Astrocyte of the cerebellum (primary cell): ENCODE results near the gene KCNJ6.

Source experiments
- DNase-seq: peaks from one replicate; pipeline ENCODE4 v3.0.0-alpha.2; 2011; ENCODE audit warnings: low read depth
- H3K4me3 ChIP-seq: 2 replicates; pipeline ENCODE4 v1.5.1; 2011; ENCODE audit warnings: mild to moderate bottlenecking, low read depth, low read length, moderate library complexity
- in situ Hi-C: cut with HindIII; loops from 2 replicates; pipeline ENCODE4 v1.10.0; 2017; ENCODE audit warnings: low sequenced_read_pairs
- TF ChIP-seq, protein P1 (sequence below): IDR thresholded peaks from 2 replicates; pipeline ENCODE4 v1.5.1; 2012; ENCODE audit warnings: low read length, low read depth, moderate library complexity, mild to moderate bottlenecking; ENCODE audit errors: missing control alignments

KCNJ6 gene

DNA sequence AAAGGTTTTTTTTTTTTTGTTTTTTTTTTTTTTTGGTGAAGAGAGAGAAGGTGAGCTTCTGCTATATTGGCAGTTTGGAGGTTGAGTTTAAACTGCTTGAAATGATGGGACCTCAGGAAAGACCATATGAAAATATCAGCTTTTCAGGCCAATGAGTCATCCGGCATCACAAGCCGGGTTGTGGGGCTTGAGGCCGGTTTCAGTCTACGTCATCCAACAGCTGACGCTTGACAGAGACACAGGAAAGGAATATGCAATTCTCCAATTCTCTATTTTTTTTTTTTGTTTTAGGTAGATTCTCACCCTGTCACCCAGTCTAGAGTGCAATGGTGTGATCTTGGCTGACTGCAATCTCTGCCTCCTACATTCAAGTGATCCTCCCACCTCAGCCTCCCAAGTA, 52.4 kb downstream of the KCNJ6 start:
- DNase-seq: no peak
- no peak overlapping the region for H3K4me3 ChIP-seq
- in situ Hi-C loops: no loop called here
- TF ChIP-seq, protein P1, sequence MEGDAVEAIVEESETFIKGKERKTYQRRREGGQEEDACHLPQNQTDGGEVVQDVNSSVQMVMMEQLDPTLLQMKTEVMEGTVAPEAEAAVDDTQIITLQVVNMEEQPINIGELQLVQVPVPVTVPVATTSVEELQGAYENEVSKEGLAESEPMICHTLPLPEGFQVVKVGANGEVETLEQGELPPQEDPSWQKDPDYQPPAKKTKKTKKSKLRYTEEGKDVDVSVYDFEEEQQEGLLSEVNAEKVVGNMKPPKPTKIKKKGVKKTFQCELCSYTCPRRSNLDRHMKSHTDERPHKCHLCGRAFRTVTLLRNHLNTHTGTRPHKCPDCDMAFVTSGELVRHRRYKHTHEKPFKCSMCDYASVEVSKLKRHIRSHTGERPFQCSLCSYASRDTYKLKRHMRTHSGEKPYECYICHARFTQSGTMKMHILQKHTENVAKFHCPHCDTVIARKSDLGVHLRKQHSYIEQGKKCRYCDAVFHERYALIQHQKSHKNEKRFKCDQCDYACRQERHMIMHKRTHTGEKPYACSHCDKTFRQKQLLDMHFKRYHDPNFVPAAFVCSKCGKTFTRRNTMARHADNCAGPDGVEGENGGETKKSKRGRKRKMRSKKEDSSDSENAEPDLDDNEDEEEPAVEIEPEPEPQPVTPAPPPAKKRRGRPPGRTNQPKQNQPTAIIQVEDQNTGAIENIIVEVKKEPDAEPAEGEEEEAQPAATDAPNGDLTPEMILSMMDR: no peak

DNA sequence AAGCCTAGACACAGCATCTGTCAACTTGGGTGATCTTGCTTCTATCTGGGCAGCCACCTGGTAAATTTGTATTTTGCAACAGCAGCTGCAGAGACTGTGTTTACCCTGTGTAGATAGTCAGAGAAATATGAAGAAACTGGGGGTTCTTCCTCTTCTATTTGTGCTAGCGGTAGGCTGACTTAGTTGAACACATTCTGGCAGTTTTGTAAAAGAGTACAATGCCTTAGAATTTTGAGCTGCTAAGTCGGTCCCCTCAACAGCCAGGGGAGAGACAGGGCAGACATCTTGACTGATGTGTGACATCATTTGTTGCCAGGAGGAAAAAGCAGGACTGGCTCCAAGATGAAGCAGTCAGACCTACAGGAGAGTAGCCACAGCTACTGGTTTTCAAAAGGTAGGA, 53.7 kb downstream of the KCNJ6 start:
- in situ Hi-C loops: no loop called here
- H3K4me3 ChIP-seq: no peak overlapping the region
- TF ChIP-seq, protein P1: no peak
- DNase-seq: no peak

DNA sequence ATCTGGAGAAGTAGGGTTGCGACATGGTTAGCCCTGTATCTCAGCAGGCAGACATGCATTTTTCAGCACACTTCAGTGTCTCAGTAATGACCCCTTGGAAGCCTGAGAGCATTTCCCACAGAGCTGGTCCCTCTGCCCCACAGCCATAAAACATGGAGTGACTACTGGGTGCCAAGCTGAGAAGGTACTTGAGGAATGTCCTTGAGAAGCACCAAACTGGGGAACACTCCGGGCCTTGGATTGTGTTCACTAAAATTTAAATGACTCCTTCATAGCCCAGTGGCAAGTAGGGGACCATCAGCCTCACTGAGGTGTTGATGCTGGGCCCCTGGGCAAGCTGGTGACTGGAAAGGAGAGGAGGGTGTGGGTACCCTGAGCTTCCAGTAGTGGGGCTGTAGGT, 54.7 kb downstream of the KCNJ6 start:
- TF ChIP-seq, protein P1: no peak
- in situ Hi-C loops: no loop called here
- H3K4me3 ChIP-seq: no peak overlapping the region
- no peak for DNase-seq

DNA sequence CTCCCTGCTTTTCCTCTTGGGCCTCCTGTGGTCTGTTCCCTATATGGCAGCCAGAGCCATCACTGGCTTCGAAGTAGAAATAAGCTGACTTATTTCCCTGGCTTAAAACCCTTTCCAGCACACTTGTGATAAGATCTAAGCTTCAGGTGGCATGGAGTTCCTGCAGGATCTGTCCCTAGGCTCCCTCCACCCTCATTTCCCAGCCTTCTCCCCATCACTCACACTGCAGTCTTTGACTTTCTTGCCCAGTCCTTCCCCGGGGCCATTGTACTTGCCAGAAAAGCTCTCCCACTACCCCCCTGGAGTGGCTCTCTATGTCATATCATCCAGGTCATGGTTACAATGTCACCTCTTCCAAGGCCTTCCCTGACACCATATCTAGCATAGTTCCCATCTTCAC, 55.8 kb downstream of the KCNJ6 start:
- in situ Hi-C loops: no loop called here
- TF ChIP-seq, protein P1: no peak
- H3K4me3 ChIP-seq: no peak overlapping the region
- DNase-seq: no peak

DNA sequence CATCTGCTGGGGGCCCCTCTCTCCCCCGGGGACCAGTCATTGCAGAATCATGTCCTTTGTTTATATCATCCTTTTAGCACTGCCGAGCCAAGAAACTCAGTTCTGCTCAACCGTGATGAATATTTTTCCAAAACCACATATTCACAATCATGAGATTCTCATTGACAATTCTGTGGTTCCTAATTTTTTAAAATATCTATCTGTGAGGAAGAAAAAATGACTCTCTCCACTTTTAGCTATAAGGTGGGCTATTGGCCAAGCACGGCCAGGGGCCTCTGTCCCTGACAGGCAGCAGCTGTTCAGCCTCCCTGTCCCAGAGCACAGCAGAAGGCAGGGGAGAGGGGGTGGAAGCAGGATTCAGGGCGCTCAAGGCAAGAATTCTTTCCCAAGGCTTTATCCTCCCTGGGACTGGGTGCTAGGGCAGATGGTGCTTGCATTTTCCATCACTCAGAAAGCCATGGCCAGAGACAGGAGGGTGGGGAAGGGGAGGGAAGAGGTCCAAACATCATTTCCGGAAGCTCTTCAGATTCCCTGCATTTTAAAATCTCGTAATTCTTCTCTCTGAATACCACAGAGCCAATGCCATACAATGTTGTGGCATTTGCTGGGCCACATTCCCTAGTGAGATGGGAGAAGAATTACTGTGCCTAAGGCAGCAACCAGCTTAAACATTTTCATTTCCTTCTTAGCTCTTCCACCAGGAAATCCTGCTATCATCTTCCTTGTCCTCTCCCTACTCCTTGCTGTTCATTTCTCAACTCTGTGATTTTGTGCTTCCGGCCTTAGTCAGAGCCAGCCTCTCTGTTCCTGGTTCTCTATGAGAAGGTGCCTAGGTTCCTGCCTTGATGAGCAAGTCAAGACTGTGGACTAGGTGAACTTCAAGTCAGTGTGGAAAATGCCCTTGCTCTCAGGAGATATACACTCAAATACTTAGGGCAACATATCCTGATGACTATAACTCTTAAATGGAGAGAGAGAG, 60.3 kb downstream of the KCNJ6 start:
- DNase-seq: peak; percentile 62
- TF ChIP-seq, protein P1: no peak
- in situ Hi-C loops: no loop called here
- H3K4me3 ChIP-seq: no peak overlapping the region

DNA sequence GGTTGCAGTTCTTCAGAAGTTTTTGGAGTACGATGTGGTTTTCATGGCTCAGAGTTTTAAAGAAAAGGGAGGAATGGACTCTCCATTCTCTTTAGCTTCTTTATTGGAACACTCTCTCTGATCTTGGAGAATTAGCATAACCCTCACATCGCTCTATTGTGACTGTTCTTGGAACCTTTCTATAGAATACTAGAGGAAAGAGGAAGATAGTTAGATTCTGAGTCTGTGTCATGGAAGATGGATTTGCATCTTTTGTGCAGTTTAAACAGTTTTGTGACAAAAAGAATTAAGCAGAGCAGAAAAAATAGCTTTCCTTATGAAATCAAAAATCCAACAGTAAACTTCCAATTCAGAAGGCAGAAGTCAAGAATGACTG, 61.0 kb downstream of the KCNJ6 start:
- in situ Hi-C loops: no loop called here
- no peak for DNase-seq
- TF ChIP-seq, protein P1: no peak
- no peak overlapping the region for H3K4me3 ChIP-seq
